HG03460 (cell line): ENCODE results near the gene FAM3B.

Experiments
- ATAC-seq: cut with Tn5 transposase; IDR thresholded peaks from one replicate; pipeline ENCODE4 v1.9.1; 2021; ENCODE audit not compliant: unreplicated experiment

Gene FAM3B

GRCh38 chr21:41367945-41368734 is 51.5 kb downstream of the FAM3B start:
- ATAC-seq, result peak; percentile 44

- no peak for ATAC-seq
These were observed 52.1 kb downstream of the FAM3B start for GRCh38 chr21:41368735-41369104.

GRCh38 chr21:41369105-41369919 is 52.7 kb downstream of the FAM3B start:
- peak; percentile 42 for ATAC-seq

GRCh38 chr21:41369920-41370839 is 53.6 kb downstream of the FAM3B start:
- ATAC-seq, result peak; percentile 21

- no peak for ATAC-seq
These were observed 54.5 kb downstream of the FAM3B start for GRCh38 chr21:41370840-41371684.

- no peak for ATAC-seq
These were observed 55.1 kb downstream of the FAM3B start for GRCh38 chr21:41371685-41372030.

- ATAC-seq, result no peak
These were observed 56.7 kb downstream of the FAM3B start for GRCh38 chr21:41373253-41373652.

GRCh38 chr21:41373763-41374162 is 57.2 kb downstream of the FAM3B start:
- no peak for ATAC-seq

- no peak for ATAC-seq
These were observed 57.6 kb downstream of the FAM3B start for GRCh38 chr21:41374177-41374712.

GRCh38 chr21:41374867-41375533 is 58.4 kb downstream of the FAM3B start:
- no peak for ATAC-seq

- no peak for ATAC-seq
These were observed 59.3 kb downstream of the FAM3B start for GRCh38 chr21:41375875-41376274.

- no peak for ATAC-seq
These were observed 61.1 kb downstream of the FAM3B start for GRCh38 chr21:41377715-41378114.

GRCh38 chr21:41378849-41379248 is 62.2 kb downstream of the FAM3B start:
- ATAC-seq, result no peak

- no peak for ATAC-seq
These were observed 63.3 kb downstream of the FAM3B start for GRCh38 chr21:41379901-41380300.

GRCh38 chr21:41381731-41382130 is 65.1 kb downstream of the FAM3B start:
- ATAC-seq, result no peak

GRCh38 chr21:41387042-41387819 is 70.6 kb downstream of the FAM3B start:
- ATAC-seq, result no peak

GRCh38 chr21:41387824-41388223 is 71.2 kb downstream of the FAM3B start:
- ATAC-seq, result no peak

GRCh38 chr21:41388259-41388658 is 71.7 kb downstream of the FAM3B start:
- no peak for ATAC-seq
